Mucosa of rectum (tissue), 2 donors: ENCODE results near the gene ANKRD6.

ENCODE experiments used
- H3K27ac ChIP-seq, 2 donors: one replicate each; pipeline ENCODE4 v1.7.0; 2013; ENCODE audit warnings: inconsistent platforms in 2 of 2, low read depth in 2 of 2, low read length in 2 of 2
- H3K27me3 ChIP-seq, 2 donors: one replicate each; pipeline ENCODE4 v1.7.0; 2013; ENCODE audit warnings: low read length in 2 of 2; ENCODE audit not compliant: control insufficient read depth in 2 of 2, insufficient read depth in 2 of 2
- H3K36me3 ChIP-seq, 2 donors: one replicate each; pipeline ENCODE4 v1.7.0; 2013; ENCODE audit warnings: low read length in 2 of 2; ENCODE audit not compliant: control insufficient read depth in 2 of 2, insufficient read depth in 2 of 2
- H3K4me1 ChIP-seq, 2 donors: one replicate each; pipeline ENCODE4 v1.7.0; 2013; ENCODE audit warnings: low read length in 2 of 2, mild to moderate bottlenecking in 1 of 2; ENCODE audit not compliant: control insufficient read depth in 2 of 2, insufficient read depth in 2 of 2
- H3K4me3 ChIP-seq, 2 donors: one replicate each; pipeline ENCODE4 v1.7.0; 2013; ENCODE audit warnings: low read length in 2 of 2
- H3K9ac ChIP-seq, 2 donors: one replicate each; pipeline ENCODE4 v1.7.0; 2013; ENCODE audit warnings: low read length in 2 of 2, low read depth in 1 of 2, mild to moderate bottlenecking in 1 of 2
- H3K9me3 ChIP-seq, 2 donors: one replicate each; pipeline ENCODE4 v1.7.0; 2013; ENCODE audit warnings: low read length in 2 of 2; ENCODE audit not compliant: control insufficient read depth in 2 of 2
- donor health status: healthy.
- donor health status: Normal muscosa, but diverticular disease.

The ANKRD6 gene

GRCh38 chr6:89655122-89655521, 222.2 kb downstream of the ANKRD6 start:
- Histone ChIP-seq H3K36me3 (peaks cover 45 to 71% of the 10 kb centered on the region in 2 donors), H3K9me3 (no peaks in the 10 kb centered on the region), H3K27ac (no peak overlapping the region), H3K4me1 (no peaks in the 10 kb centered on the region), H3K27me3 (no peaks in the 10 kb centered on the region), H3K9ac (no peak overlapping the region), H3K4me3 (no peak overlapping the region)

GRCh38 chr6:89657445-89658158, 224.7 kb downstream of the ANKRD6 start:
- H3K27me3 ChIP-seq, result no peaks in the 10 kb centered on the region
- H3K9me3 ChIP-seq, result no peaks in the 10 kb centered on the region
- H3K27ac ChIP-seq, result no peak overlapping the region
- no peak overlapping the region for H3K4me3 ChIP-seq
- peaks cover 46 to 72% of the 10 kb centered on the region in 2 donors for H3K36me3 ChIP-seq
- no peak overlapping the region for H3K9ac ChIP-seq
- H3K4me1 ChIP-seq, result no peaks in the 10 kb centered on the region

GRCh38 chr6:89660981-89661380, 228.0 kb downstream of the ANKRD6 start:
- H3K9ac ChIP-seq, result no peak overlapping the region

GRCh38 chr6:89661559-89661958, 228.6 kb downstream of the ANKRD6 start:
- no peak overlapping the region for H3K9ac ChIP-seq
- H3K36me3 ChIP-seq, result peaks cover 21 to 46% of the 10 kb centered on the region in 2 donors
- no peaks in the 10 kb centered on the region for H3K27me3 ChIP-seq
- no peaks in the 10 kb centered on the region for H3K9me3 ChIP-seq
- H3K4me1 ChIP-seq, result peaks cover 0 to 3% of the 10 kb centered on the region in 2 donors
- H3K4me3 ChIP-seq, result no peak overlapping the region
- no peak overlapping the region for H3K27ac ChIP-seq

More at GRCh38 chr6:89660981-89661380, 228.0 kb downstream of the ANKRD6 start:
- H3K27me3 ChIP-seq, result no peaks in the 10 kb centered on the region
- H3K9me3 ChIP-seq, result no peaks in the 10 kb centered on the region
- H3K4me3 ChIP-seq, result no peak overlapping the region
- no peak overlapping the region for H3K27ac ChIP-seq
- H3K36me3 ChIP-seq, result peaks cover 21 to 47% of the 10 kb centered on the region in 2 donors
- H3K4me1 ChIP-seq, result peaks cover 0 to 3% of the 10 kb centered on the region in 2 donors

GRCh38 chr6:89662659-89663223, 229.8 kb downstream of the ANKRD6 start:
- H3K36me3 ChIP-seq, result peaks cover 16 to 37% of the 10 kb centered on the region in 2 donors
- H3K9ac ChIP-seq, result no peak overlapping the region
- H3K27me3 ChIP-seq, result no peaks in the 10 kb centered on the region

GRCh38 chr6:89667872-89668556, 235.1 kb downstream of the ANKRD6 start:
- H3K9ac ChIP-seq, result no peak overlapping the region
- peaks cover 0 to 3% of the 10 kb centered on the region in 2 donors for H3K4me1 ChIP-seq
- H3K9me3 ChIP-seq, result no peaks in the 10 kb centered on the region
- no peak overlapping the region for H3K4me3 ChIP-seq
- H3K27me3 ChIP-seq, result no peaks in the 10 kb centered on the region
- H3K36me3 ChIP-seq, result peaks cover 31 to 45% of the 10 kb centered on the region in 2 donors
- H3K27ac ChIP-seq, result no peak overlapping the region

More at GRCh38 chr6:89662659-89663223, 229.8 kb downstream of the ANKRD6 start:
- peaks cover 0 to 3% of the 10 kb centered on the region in 2 donors for H3K4me1 ChIP-seq
- no peaks in the 10 kb centered on the region for H3K9me3 ChIP-seq
- H3K4me3 ChIP-seq, result no peak overlapping the region
- H3K27ac ChIP-seq, result peak overlapping the region; percentile 44 to 58

- Histone ChIP-seq H3K27ac (no peak overlapping the region), H3K36me3 (peaks cover 38 to 53% of the 10 kb centered on the region in 2 donors), H3K9me3 (no peaks in the 10 kb centered on the region), H3K4me3 (no peak overlapping the region), H3K9ac (no peak overlapping the region), H3K4me1 (no peaks in the 10 kb centered on the region), H3K27me3 (no peaks in the 10 kb centered on the region)
Measured at GRCh38 chr6:89669002-89669401, 236.1 kb downstream of the ANKRD6 start.

GRCh38 chr6:89670935-89671565, 238.1 kb downstream of the ANKRD6 start:
- Histone ChIP-seq H3K27ac (no peak overlapping the region), H3K4me1 (no peaks in the 10 kb centered on the region), H3K36me3 (peaks cover 58 to 64% of the 10 kb centered on the region in 2 donors), H3K9ac (no peak overlapping the region), H3K27me3 (no peaks in the 10 kb centered on the region), H3K9me3 (no peaks in the 10 kb centered on the region), H3K4me3 (no peak overlapping the region)

GRCh38 chr6:89675949-89676748, 243.2 kb downstream of the ANKRD6 start:
- H3K27ac ChIP-seq, result no peak overlapping the region
- no peak overlapping the region for H3K9ac ChIP-seq
- H3K4me3 ChIP-seq, result no peak overlapping the region
- no peaks in the 10 kb centered on the region for H3K9me3 ChIP-seq
- no peaks in the 10 kb centered on the region for H3K27me3 ChIP-seq
- H3K4me1 ChIP-seq, result no peaks in the 10 kb centered on the region
- H3K36me3 ChIP-seq, result peaks cover 84 to 88% of the 10 kb centered on the region in 2 donors
